ENCODE results near the gene EPAS1. TPM values are rescaled to one million over a fixed set of nuclear protein-coding genes. Genes with fewer than 3 reads are reported as not detected.

EPAS1 gene
- total RNA-seq, 1 donor from 2014 or later, result 99.8 TPM

DNA sequence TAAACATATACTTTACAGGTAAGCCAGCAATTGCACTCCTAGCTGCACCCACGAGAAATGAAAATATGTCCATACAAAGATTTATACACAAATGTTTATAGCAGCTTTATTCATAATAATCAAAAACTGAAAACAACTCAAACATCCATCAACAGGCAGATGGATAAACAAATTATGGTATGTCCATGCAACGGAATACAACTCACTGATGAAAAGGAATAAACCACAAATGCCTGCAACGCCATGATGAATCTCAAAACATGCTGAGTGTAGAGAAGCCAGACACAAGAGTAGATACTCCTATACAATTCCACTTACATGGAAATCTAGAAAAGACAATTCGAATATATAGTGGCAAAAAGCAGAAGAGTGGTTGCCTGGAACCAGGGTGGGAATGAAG lies 76.0 kb downstream of the EPAS1 start:
- TF ChIP-seq CTCF (IDR thresholded peaks at IDR 0.05; ENCODE audit: insufficient read depth, low read length, severe bottlenecking), result no peak
- FAIRE-seq (no peak), DNase-seq (ENCODE audit: low read depth) (no peak)
- no peaks in the 10 kb centered on the region for H3K27me3 ChIP-seq (ENCODE audit: control insufficient read depth, insufficient read depth, low read length)
- H3K36me3 ChIP-seq (ENCODE audit: control insufficient read depth, insufficient read depth, low read length), result peaks cover 54% of the 10 kb centered on the region
- H3K4me3 ChIP-seq (ENCODE audit: low read depth, low read length), result no peak overlapping the region

GRCh38 chr2:46375566-46376125 lies 78.4 kb downstream of the EPAS1 start:
- Histone ChIP-seq H3K27me3 (ENCODE audit: control insufficient read depth, insufficient read depth, low read length) (no peaks in the 10 kb centered on the region), H3K36me3 (ENCODE audit: control insufficient read depth, insufficient read depth, low read length) (peaks cover 57% of the 10 kb centered on the region), H3K4me3 (ENCODE audit: low read depth, low read length) (no peak overlapping the region)
- no peak for TF ChIP-seq CTCF (IDR thresholded peaks at IDR 0.05; ENCODE audit: insufficient read depth, low read length, severe bottlenecking)
- FAIRE-seq (no peak), DNase-seq (ENCODE audit: low read depth) (no peak)

DNA sequence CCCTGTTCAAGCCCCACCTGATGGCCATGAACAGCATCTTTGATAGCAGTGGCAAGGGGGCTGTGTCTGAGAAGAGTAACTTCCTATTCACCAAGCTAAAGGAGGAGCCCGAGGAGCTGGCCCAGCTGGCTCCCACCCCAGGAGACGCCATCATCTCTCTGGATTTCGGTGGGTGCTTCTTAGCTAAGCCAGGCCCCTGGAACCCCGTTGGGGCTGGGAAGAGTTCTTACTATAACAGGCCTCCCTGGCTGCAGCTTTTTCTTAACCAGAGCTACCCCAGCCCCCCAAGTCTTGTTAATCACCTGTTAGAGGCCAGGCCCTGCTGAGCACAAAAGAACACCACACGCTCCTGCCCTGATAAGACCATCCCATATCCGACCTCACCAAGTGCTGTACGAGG lies 79.4 kb downstream of the EPAS1 start:
- H3K36me3 ChIP-seq (ENCODE audit: control insufficient read depth, insufficient read depth, low read length), result peaks cover 59% of the 10 kb centered on the region
- no peak for DNase-seq (ENCODE audit: low read depth)
- TF ChIP-seq CTCF (IDR thresholded peaks at IDR 0.05; ENCODE audit: insufficient read depth, low read length, severe bottlenecking), result no peak
- no peaks in the 10 kb centered on the region for H3K27me3 ChIP-seq (ENCODE audit: control insufficient read depth, insufficient read depth, low read length)
- no peak for FAIRE-seq
- no peak overlapping the region for H3K4me3 ChIP-seq (ENCODE audit: low read depth, low read length)

DNA sequence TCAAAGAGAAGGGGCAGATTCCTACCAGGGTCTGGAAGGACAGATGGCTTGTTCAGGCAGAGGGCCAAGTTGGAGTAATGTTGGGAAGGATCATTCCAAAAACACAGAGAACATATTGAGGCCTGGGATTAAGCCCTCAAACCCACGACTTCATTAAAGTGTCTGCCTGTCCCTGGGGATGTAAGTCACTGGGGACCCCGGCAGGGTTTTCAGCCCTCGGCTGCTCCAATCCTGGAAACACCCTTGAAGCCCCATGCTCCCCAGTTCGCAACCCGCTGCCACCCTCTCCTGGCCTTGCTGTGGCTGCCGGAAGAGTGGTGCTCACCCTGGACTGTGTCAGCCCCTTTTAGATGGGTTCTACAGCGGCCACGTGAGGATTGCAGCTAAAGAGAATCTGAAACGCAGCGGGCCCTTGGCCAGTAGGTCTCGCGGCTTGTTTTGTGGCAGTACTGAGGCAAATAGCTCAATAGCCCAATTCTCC lies 79.9 kb downstream of the EPAS1 start:
- TF ChIP-seq CTCF (IDR thresholded peaks at IDR 0.05; ENCODE audit: insufficient read depth, low read length, severe bottlenecking), result no peak
- FAIRE-seq (no peak), DNase-seq (ENCODE audit: low read depth) (no peak)
- H3K36me3 ChIP-seq (ENCODE audit: control insufficient read depth, insufficient read depth, low read length), result peaks cover 59% of the 10 kb centered on the region
- no peak overlapping the region for H3K4me3 ChIP-seq (ENCODE audit: low read depth, low read length)
- H3K27me3 ChIP-seq (ENCODE audit: control insufficient read depth, insufficient read depth, low read length), result no peaks in the 10 kb centered on the region

- FAIRE-seq (no peak), DNase-seq (ENCODE audit: low read depth) (no peak)
- H3K36me3 ChIP-seq (ENCODE audit: control insufficient read depth, insufficient read depth, low read length), result peaks cover 62% of the 10 kb centered on the region
- no peaks in the 10 kb centered on the region for H3K27me3 ChIP-seq (ENCODE audit: control insufficient read depth, insufficient read depth, low read length)
- H3K4me3 ChIP-seq (ENCODE audit: low read depth, low read length), result no peak overlapping the region
- TF ChIP-seq CTCF (IDR thresholded peaks at IDR 0.05; ENCODE audit: insufficient read depth, low read length, severe bottlenecking), result no peak
Observed at GRCh38 chr2:46377666-46378560, 80.7 kb downstream of the EPAS1 start.

All from bronchial epithelial cell (primary cell).